GM18867 (cell line): Measurements from ENCODE around the gene LAMC2.

Experiments used
- ATAC-seq: cut with Tn5 transposase; IDR thresholded peaks from one replicate; pipeline ENCODE4 v1.9.1; 2021; ENCODE audit warnings: mild to moderate bottlenecking, moderate library complexity; ENCODE audit not compliant: unreplicated experiment

LAMC2 gene

GRCh38 chr1:183283286-183283685, 97.2 kb downstream of the LAMC2 start:
- no peak for ATAC-seq

DNA sequence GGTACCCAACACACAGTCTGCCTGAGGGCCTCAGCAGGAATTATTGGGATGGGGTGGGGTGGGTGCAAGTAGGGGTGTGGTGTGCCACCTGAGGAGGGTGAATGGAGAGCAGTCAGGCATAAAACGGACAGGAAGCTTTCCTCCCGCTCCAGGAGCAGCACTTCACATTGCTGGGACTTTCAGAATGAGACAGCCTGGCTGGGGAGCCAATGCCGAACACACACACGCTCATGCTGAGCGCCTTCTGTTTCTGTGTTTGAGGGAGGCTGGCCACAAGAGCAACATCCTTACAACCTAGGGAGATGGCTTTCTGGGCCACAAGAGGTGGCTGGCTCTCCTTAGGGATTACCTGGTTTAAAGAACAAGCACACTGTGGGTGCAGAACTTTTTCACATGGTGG, 98.0 kb downstream of the LAMC2 start:
- no peak for ATAC-seq

DNA sequence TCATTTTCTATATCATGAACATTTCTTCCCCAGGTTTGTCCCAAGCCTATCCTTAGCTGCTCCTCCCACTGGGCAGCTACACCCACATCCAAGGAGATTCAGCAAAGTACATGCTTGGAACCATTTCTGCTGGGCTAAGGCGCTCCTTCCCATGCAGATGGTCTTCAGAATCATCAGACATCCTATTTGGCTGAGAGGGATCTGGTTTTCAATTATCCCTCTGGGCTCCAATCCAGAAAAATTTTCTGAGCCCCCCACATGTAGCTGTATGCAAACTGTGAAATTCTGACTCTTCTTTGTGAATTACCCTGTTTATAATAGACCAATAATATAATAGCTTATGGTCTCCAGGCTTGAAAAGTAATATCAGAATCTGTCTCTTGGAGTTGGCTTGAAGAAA, 99.2 kb downstream of the LAMC2 start:
- no peak for ATAC-seq

GRCh38 chr1:183285746-183286145, 99.7 kb downstream of the LAMC2 start:
- ATAC-seq: no peak

GRCh38 chr1:183287191-183287675, 101.2 kb downstream of the LAMC2 start:
- no peak for ATAC-seq

- ATAC-seq: no peak
Measured at GRCh38 chr1:183288583-183288982, 102.5 kb downstream of the LAMC2 start.

- no peak for ATAC-seq
Measured at GRCh38 chr1:183289051-183289496, 103.0 kb downstream of the LAMC2 start.

GRCh38 chr1:183290628-183291027, 104.6 kb downstream of the LAMC2 start:
- ATAC-seq: no peak

DNA sequence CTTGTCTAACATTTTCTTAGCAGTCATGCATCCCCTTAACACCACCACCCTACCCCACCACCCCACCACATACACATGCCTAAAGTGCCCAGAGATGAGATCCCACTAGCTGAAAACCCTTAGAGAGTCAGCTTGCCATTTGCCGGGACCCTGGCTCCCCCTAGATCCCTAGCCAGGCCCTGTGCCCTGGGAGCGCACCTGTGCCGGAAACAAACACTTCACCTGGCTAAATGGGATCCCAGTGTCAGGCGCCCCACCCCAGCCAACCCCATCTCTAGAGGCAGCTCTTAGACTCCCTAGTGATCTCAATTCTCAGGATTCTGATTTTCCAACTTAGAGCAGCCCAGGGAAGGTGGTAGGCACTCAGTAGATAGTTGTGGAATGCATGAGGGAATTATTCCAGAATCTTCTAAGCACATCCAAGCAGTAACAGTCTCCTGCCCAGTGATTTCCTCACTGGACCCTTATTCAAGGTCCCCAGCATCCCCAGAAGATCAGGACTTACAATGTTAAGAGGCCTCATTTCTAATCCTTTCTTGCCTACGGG, 105.2 kb downstream of the LAMC2 start:
- no peak for ATAC-seq

DNA sequence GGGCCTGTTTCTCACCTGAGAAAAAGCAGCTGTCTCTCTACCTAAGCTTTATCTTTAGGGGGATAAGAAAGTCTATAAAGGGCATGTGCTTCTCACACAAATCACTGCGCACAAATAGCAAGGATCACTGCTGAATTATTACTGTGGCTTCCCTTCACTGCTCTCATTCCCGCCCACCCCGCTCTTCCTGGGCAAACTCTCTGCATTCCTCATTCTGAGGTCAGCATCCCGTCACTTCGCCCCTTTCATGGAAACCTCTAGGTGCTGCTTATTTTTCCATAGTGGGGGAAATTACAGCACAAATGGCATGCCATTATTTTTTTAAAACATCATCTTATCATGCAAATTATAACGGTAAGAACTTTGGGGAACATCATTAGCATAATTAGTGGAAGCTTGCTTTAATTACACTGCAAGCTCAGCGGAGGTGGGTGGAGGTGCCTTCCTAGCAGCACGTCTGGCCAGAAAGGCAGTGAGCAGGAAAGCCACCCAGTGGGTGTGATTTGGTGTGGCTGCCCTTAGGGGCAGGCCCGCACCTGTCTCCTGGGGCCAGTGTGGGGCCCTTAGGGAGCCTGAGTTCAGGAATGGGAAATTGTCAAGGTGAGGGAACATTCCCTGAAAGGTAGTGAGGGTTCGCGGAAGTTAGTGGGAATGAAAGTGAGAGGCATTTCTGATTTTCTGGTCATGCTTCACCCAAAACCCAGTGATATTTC, 105.9 kb downstream of the LAMC2 start:
- no peak for ATAC-seq

DNA sequence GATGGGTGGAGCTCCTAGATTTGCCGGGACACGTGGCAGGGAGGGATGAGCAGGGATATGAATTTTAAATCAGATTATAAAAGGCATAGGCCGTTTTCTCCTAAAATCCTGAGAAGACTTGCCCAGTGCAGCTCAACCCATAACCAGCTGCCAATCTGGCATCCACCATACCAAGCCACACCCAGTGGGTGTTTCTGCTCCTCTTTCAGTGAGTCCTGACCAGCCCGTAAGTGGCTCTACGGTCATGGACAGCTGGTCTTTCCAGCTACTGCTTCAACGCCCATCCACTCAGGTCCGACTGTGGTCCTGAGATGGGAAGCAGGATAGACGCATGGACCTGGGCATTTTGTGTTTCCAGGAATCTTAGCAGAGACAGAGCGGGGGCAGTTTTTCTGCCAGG, 107.2 kb downstream of the LAMC2 start:
- no peak for ATAC-seq

DNA sequence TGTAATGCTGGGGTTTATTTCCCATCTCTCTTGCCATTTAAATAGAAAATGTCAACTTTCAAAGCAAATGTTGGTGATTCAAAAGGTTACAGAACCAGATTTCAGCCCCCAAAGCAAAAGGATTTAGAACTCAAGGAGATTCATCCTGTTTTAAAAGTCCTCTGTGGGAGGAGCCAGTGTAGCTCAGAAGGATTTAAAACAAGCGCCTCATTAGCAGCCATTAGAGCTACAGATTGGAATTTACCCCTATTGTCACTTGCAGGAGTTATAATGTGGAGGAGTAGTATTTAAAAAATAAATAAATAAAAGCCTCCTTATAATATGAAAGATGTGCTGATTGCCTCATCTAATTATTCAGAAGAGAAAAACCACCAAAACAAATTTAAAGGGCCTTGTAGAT, 107.8 kb downstream of the LAMC2 start:
- ATAC-seq: no peak
